GM12878 (cell line): ENCODE measurements around the gene BSN. TPM values are rescaled to one million over a fixed set of nuclear protein-coding genes. Genes with fewer than 3 reads are reported as not detected.

ENCODE experiments used
- ATAC-seq: fragments of 200-7000 bp; cut with Tn5 transposase; 3 replicates; pipeline ENCODE4 v1.9.1; 2020; ENCODE audit warnings: mild to moderate bottlenecking, moderate library complexity
- BruUV-seq: library from RNA; stranded (reverse); fragments of 400-500 nt; replicated peaks from 2 replicates; lab custom pipeline; 2021; lab: Mats Ljungman, UMichigan
- CTCF ChIA-PET: fragments of 300-600 bp; sonication (Branson Sonifier 250); formaldehyde crosslinking; extraction: SDS; loops from one replicate; lab custom pipeline; 2021; ENCODE audit warnings: inconsistent platforms; lab: Yijun Ruan, JAX
- POLR2A ChIA-PET: fragments of 350-600 bp; formaldehyde crosslinking; extraction: SDS; loops from one replicate; lab custom pipeline; 2021; ENCODE audit warnings: inconsistent platforms; lab: Charles Lee
- RAD21 ChIA-PET: fragments of 300-600 bp; sonication (Branson Sonifier 250); formaldehyde crosslinking; loops from one replicate; lab custom pipeline; 2023; ENCODE audit warnings: antibody characterized with exemption; ENCODE audit not compliant: unreplicated experiment; lab: Charles Lee
- SMC1A ChIA-PET: fragments of 300-600 bp; sonication (Branson Sonifier 250); formaldehyde crosslinking; loops from one replicate; lab custom pipeline; 2023; ENCODE audit not compliant: unreplicated experiment, uncharacterized antibody; lab: Charles Lee
- DNase-seq: peaks from one replicate; pipeline ENCODE4 v3.0.0-alpha.2; 2011; ENCODE audit warnings: low read depth, low spot score
- FAIRE-seq: peaks from 3 replicates; lab custom pipeline; 2011; peaks lifted over from hg19 to GRCh38; lab: Jason Lieb, UNC
- H2AFZ ChIP-seq: 2 replicates; pipeline ENCODE4 v1.6.0; 2011; ENCODE audit warnings: low read depth, low read length, control low read depth; ENCODE audit not compliant: control insufficient read depth
- H3K27ac ChIP-seq: 2 replicates; pipeline ENCODE4 v1.5.1; 2011; ENCODE audit warnings: control low read depth; ENCODE audit not compliant: control insufficient read depth, insufficient read depth
- H3K27me3 ChIP-seq, 2 experiments: replicated peaks in 1 of 2; 2 replicates each; pipeline versions ENCODE4 v1.6.0 to v1.6.1; 2011; ENCODE audit warnings: low read length in 1 of 2; ENCODE audit not compliant: control insufficient read depth in 2 of 2, insufficient read depth in 2 of 2
- H3K36me3 ChIP-seq, 2 experiments: 2 replicates each; pipeline ENCODE4 v1.5.1; 2011; ENCODE audit warnings: low read length in 1 of 2; ENCODE audit not compliant: control insufficient read depth in 2 of 2, insufficient read depth in 2 of 2
- H3K4me1 ChIP-seq: 2 replicates; pipeline ENCODE4 v1.6.1; 2011; ENCODE audit warnings: mild to moderate bottlenecking, low read length, moderate library complexity, mixed read lengths; ENCODE audit not compliant: control insufficient read depth, insufficient read depth
- H3K4me2 ChIP-seq: 2 replicates; pipeline ENCODE4 v1.6.0; 2011; ENCODE audit warnings: control low read depth; ENCODE audit not compliant: control insufficient read depth, insufficient read depth
- H3K4me3 ChIP-seq: fragments of 200-600 bp; sonication (generic); 2 replicates; pipeline ENCODE4 v1.5.1; 2016
- H3K79me2 ChIP-seq: 2 replicates; pipeline ENCODE4 v1.6.0; 2011; ENCODE audit warnings: low read length; ENCODE audit not compliant: control insufficient read depth, insufficient read depth
- H3K9ac ChIP-seq: 2 replicates; pipeline ENCODE4 v1.8.0; 2011; ENCODE audit warnings: low read length, control low read depth, mixed read lengths; ENCODE audit not compliant: control insufficient read depth, insufficient read depth
- H3K9me3 ChIP-seq: replicated peaks from 3 replicates; pipeline ENCODE4 v1.5.1; 2011; ENCODE audit warnings: mild to moderate bottlenecking, low read length; ENCODE audit not compliant: control insufficient read depth, insufficient read depth
- H4K20me1 ChIP-seq: 2 replicates; pipeline ENCODE4 v1.6.0; 2011; ENCODE audit not compliant: control insufficient read depth, insufficient read depth
- ASH2L ChIP-seq: fragments of 300-600, 200-600 bp; sonication (generic); IDR thresholded peaks from 2 replicates; pipeline ENCODE4 v1.6.1; 2017; ENCODE audit warnings: low read depth, mild to moderate bottlenecking, borderline replicate concordance
- BCL11A ChIP-seq: IDR thresholded peaks from 2 replicates; pipeline ENCODE4 v1.6.1; 2011; ENCODE audit warnings: low read depth, low read length
- BHLHE40 ChIP-seq, 2 experiments: fragments of 450-650 bp in 1 of 2; IDR thresholded peaks; 2 replicates each; pipeline ENCODE4 v1.6.1; 2011 to 2017; ENCODE audit warnings: low read depth in 2 of 2, borderline replicate concordance in 1 of 2, improper control_type of control experiment in 1 of 2, low read length in 1 of 2, mild to moderate bottlenecking in 1 of 2
- ESRRA ChIP-seq: IDR thresholded peaks from 2 replicates; pipeline ENCODE4 v1.6.1; 2012; ENCODE audit warnings: mild to moderate bottlenecking, low read length, improper control_type of control experiment
- HDAC2 ChIP-seq: fragments of 200-600 bp; sonication (generic); IDR thresholded peaks from 2 replicates; pipeline ENCODE4 v1.6.1; 2017
- PML ChIP-seq: IDR thresholded peaks from 2 replicates; pipeline ENCODE4 v1.6.1; 2012; ENCODE audit warnings: low read length, inconsistent platforms
- SIX5 ChIP-seq: IDR thresholded peaks from 2 replicates; pipeline ENCODE4 v1.6.1; 2011; ENCODE audit warnings: mild to moderate bottlenecking, low read depth, low read length, moderate library complexity; ENCODE audit not compliant: severe bottlenecking
- STAT3 ChIP-seq: IDR thresholded peaks from 2 replicates; pipeline ENCODE4 v1.6.1; 2011; ENCODE audit warnings: low read depth, low read length, improper control_type of control experiment
- TCF12 ChIP-seq: IDR thresholded peaks from 2 replicates; pipeline ENCODE4 v1.6.1; 2011; ENCODE audit warnings: low read depth, mild to moderate bottlenecking, low read length
- TCF3 ChIP-seq: IDR thresholded peaks from 2 replicates; pipeline ENCODE4 v1.6.1; 2012; ENCODE audit warnings: low read depth, mild to moderate bottlenecking, low read length, borderline replicate concordance; ENCODE audit not compliant: insufficient read depth
- YBX1 ChIP-seq: fragments of 450-650 bp; IDR thresholded peaks from 2 replicates; pipeline ENCODE4 v1.6.1; 2016; ENCODE audit warnings: antibody characterized with exemption
- WGBS: methylation state at CpG from one replicate; pipeline ENCODE4 v1.1.6; 2016; ENCODE audit warnings: low lambda C conversion rate; ENCODE audit not compliant: insufficient replicate concordance, insufficient coverage; ENCODE audit errors: missing lambda C conversion rate; 5-methylcytosine and 5-hydroxymethylcytosine counted together
- in situ Hi-C: fragments of 300-500 bp; cut with MboI; formaldehyde crosslinking; loops from 9 replicates; pipeline ENCODE4 v1.14.3; 2018; ENCODE audit warnings: mixed read lengths
- intact Hi-C: fragments of 100-400 bp; cut with micrococcal nuclease; formaldehyde crosslinking; loops from one replicate; pipeline ENCODE4 v1.14.2; 2022; ENCODE audit not compliant: unreplicated experiment
- polyA plus RNA-seq, 11 experiments: library from polyadenylated mRNA; depleted of rRNA in 4 of 11; unstranded in 6 of 11; stranded (reverse) in 5 of 11; fragments of >200 nt; fragmentation: Nextera tagmentation in 4 of 11; fragmentation: Illumina TruSeq in 1 of 11; extraction: Ambion mirVana in 4 of 11; extraction: Trizol in 1 of 11; gene quantifications; 1 replicate in 1 of 11; 2 replicates in 10 of 11; pipeline versions ENCODE4 v1.2.1 to v1.2.3, GENCODE V29; 2011 to 2016; ENCODE audit warnings: inconsistent platforms in 2 of 11, missing spikeins in 2 of 11, low read depth in 1 of 11
- total RNA-seq, 4 experiments: library from RNA; depleted of rRNA in 3 of 4; stranded (reverse); fragments of >200 nt in 3 of 4; fragmentation: Illumina TruSeq in 1 of 4; extraction: Trizol in 1 of 4; gene quantifications; 2 replicates each; pipeline versions ENCODE4 v1.2.1 to v1.2.3, GENCODE V29; 2013 to 2021
- TF ChIP-seq, protein P1 (sequence below): fragments of 450-650 bp; IDR thresholded peaks from 2 replicates; pipeline ENCODE4 v1.6.1; 2017; ENCODE audit warnings: mild to moderate bottlenecking, moderate library complexity

The BSN gene
- total and polyA plus RNA-seq, 10 of the 15 experiments (the other 5 are each of a cell fraction or from before 2014, with no cell fraction given): under 0.01 to 0.19 (median 0.05) TPM; not detected in 1

DNA sequence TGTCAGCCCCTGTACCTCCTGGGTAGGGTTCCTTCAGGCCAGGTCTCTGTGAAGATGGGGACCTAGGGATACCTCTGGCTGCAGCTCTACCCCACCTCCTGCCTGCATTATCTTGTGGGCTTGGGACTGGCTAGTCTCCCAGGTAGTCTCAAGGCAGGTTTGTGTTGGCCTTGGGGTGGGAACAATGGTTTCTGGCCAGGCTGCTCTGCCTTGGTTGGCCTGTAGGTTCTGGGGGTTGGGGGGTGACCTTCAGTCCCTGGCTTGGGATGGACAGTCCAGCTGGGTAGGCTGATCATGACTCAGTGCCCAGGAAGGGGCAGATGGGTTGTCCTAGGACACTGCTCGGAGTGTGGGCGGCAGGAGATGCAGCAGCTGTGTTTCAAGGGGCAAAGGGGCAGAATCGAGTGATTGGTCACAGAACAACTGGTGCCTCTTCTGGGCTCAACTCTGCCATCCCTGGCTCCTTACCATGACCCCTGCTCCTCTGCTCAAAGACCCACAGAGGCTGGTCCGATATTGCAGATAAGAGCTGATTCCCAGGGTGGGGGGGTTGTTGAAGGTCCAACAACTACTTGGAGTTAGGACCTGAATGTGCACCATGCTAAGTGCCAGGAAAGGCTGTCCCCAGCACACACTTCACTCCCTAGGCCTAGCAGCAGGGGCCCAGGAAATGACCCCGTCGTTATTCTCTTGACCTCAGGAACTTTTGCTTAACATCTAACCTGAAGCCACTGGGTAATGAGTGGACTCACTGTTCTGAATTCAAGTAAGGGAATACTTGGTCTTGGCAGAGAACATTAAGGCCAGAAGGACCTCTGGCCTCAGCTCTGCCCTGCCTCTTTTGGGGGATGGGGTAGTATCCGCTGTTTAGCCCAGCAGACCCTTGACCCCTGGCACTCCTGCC lies 18.1 kb upstream of the BSN start (continued):
- TF ChIP-seq TCF12 (no peak), YBX1 (no peak)

GRCh38 chr3:49536875-49537533 lies 17.3 kb upstream of the BSN start:
- SMC1A ChIA-PET: interaction anchor here (0.6 to 7.4 kb wide), 3 partner anchors 21 to 135 kb away, joined by 3 to 86 read pairs (median 3); no protein-coding TSS in a partner anchor
- H2AFZ ChIP-seq: no peak overlapping the region
- RAD21 ChIA-PET: interaction anchor here (1.0 to 3.1 kb wide), 3 partner anchors 17 to 135 kb away, joined by 3 to 18 read pairs (median 4); partner anchors contain the start of genes BSN and DAG1
- TF ChIP-seq SIX5: no peak
- TF ChIP-seq TCF3: no peak
- TF ChIP-seq STAT3: no peak
- no peak for TF ChIP-seq HDAC2
- no peak for TF ChIP-seq ASH2L
- TF ChIP-seq ESRRA: no peak
- TF ChIP-seq PML: no peak
- TF ChIP-seq, protein P1, sequence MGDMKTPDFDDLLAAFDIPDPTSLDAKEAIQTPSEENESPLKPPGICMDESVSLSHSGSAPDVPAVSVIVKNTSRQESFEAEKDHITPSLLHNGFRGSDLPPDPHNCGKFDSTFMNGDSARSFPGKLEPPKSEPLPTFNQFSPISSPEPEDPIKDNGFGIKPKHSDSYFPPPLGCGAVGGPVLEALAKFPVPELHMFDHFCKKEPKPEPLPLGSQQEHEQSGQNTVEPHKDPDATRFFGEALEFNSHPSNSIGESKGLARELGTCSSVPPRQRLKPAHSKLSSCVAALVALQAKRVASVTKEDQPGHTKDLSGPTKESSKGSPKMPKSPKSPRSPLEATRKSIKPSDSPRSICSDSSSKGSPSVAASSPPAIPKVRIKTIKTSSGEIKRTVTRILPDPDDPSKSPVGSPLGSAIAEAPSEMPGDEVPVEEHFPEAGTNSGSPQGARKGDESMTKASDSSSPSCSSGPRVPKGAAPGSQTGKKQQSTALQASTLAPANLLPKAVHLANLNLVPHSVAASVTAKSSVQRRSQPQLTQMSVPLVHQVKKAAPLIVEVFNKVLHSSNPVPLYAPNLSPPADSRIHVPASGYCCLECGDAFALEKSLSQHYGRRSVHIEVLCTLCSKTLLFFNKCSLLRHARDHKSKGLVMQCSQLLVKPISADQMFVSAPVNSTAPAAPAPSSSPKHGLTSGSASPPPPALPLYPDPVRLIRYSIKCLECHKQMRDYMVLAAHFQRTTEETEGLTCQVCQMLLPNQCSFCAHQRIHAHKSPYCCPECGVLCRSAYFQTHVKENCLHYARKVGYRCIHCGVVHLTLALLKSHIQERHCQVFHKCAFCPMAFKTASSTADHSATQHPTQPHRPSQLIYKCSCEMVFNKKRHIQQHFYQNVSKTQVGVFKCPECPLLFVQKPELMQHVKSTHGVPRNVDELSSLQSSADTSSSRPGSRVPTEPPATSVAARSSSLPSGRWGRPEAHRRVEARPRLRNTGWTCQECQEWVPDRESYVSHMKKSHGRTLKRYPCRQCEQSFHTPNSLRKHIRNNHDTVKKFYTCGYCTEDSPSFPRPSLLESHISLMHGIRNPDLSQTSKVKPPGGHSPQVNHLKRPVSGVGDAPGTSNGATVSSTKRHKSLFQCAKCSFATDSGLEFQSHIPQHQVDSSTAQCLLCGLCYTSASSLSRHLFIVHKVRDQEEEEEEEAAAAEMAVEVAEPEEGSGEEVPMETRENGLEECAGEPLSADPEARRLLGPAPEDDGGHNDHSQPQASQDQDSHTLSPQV: no peak
- TF ChIP-seq BCL11A: no peak
- no peak for TF ChIP-seq BHLHE40 (IDR thresholded peaks at IDR 0.05; ENCODE audit: borderline replicate concordance in 1 of 2, low read depth in 2 of 2, low read length in 1 of 2)
- TF ChIP-seq, all 136 proteins: peak for 0
- H3K4me1 ChIP-seq: peaks cover 5% of the 10 kb centered on the region; the same call in 1 of the 2 replicates
- peaks cover 0 to 10% of the 10 kb centered on the region in 2 experiments; a peak in 3 of 4 replicates for H3K36me3 ChIP-seq
- WGBS: 77% methylated on average over 16 of the region's 16 CpGs
- CTCF ChIA-PET: interaction anchor here (0.6 to 7.0 kb wide), 6 partner anchors 9 to 371 kb away, joined by 3 to 210 read pairs (median 3); no protein-coding TSS in a partner anchor
- no peaks in the 10 kb centered on the region for H3K27me3 ChIP-seq
- H4K20me1 ChIP-seq: no peaks in the 10 kb centered on the region
- H3K9ac ChIP-seq: no peak overlapping the region
- H3K4me2 ChIP-seq: no peak overlapping the region
- H3K9me3 ChIP-seq: no peaks in the 10 kb centered on the region
- ATAC-seq (no peak), DNase-seq (no peak), FAIRE-seq (no peak)
- no peak overlapping the region for H3K27ac ChIP-seq
- H3K4me3 ChIP-seq: no peak overlapping the region
- H3K79me2 ChIP-seq: no peaks in the 10 kb centered on the region
- POLR2A ChIA-PET: interaction anchor here (0.7 to 1.3 kb wide), 2 partner anchors 37 to 135 kb away, joined by 3 to 10 read pairs; no protein-coding TSS in a partner anchor
- BruUV-seq: no TSS peak
- in situ Hi-C loops (loop anchor here (10.0 kb wide), 1 partner anchor 138 kb away; the partner anchor contains the start of gene APEH), intact Hi-C loops (no loop called here)
